Astrocyte of the cerebellum (primary cell): ENCODE results near the gene SLC44A4.
"Not testable (repeated sequence)": the region's sequence is repeated elsewhere in the genome, so short reads cannot be mapped to it uniquely, and the experiment has no call there.

Experiments
- DNase-seq: peaks from one replicate; pipeline ENCODE4 v3.0.0-alpha.2; 2011; ENCODE audit warnings: low read depth
- H3K4me3 ChIP-seq: 2 replicates; pipeline ENCODE4 v1.5.1; 2011; ENCODE audit warnings: mild to moderate bottlenecking, low read depth, low read length, moderate library complexity
- in situ Hi-C: cut with HindIII; loops from 2 replicates; pipeline ENCODE4 v1.10.0; 2017; ENCODE audit warnings: low sequenced_read_pairs
- TF ChIP-seq, protein P1 (sequence below): IDR thresholded peaks from 2 replicates; pipeline ENCODE4 v1.5.1; 2012; ENCODE audit warnings: low read length, low read depth, moderate library complexity, mild to moderate bottlenecking; ENCODE audit errors: missing control alignments

SLC44A4 gene

DNA sequence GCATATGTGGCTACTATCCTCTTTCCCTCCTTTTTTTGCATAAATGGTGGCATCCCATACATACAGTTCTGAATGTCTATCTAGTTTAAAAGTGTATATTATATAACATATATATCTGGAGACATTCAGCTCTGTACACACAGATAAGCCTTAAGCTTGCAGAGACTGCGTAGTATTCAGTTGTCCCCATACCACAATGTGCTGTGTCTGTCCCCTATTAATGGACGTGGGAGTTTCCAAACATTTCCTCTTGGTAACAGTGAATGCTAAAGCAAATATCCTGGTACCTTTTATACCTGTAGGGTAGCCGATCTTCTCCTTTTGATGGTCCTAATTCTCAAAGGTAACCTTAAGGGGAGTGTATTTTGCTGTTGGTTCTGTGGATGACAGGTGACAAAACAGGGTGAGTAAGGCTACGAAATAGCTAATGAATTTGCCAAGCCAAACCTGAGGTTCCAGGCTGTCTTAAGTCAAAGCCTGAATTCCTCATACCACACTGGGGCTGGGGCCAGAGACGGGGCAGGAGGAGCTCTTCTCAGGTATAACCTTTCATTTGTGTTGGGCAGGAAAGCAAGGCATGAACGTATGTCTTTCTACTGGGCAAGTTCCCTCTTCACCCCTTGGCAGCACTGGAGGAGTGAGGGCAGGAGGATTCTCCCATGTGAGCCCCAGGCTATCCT, 41.0 kb upstream of the SLC44A4 start:
- in situ Hi-C loops = no loop called here
- TF ChIP-seq, protein P1, sequence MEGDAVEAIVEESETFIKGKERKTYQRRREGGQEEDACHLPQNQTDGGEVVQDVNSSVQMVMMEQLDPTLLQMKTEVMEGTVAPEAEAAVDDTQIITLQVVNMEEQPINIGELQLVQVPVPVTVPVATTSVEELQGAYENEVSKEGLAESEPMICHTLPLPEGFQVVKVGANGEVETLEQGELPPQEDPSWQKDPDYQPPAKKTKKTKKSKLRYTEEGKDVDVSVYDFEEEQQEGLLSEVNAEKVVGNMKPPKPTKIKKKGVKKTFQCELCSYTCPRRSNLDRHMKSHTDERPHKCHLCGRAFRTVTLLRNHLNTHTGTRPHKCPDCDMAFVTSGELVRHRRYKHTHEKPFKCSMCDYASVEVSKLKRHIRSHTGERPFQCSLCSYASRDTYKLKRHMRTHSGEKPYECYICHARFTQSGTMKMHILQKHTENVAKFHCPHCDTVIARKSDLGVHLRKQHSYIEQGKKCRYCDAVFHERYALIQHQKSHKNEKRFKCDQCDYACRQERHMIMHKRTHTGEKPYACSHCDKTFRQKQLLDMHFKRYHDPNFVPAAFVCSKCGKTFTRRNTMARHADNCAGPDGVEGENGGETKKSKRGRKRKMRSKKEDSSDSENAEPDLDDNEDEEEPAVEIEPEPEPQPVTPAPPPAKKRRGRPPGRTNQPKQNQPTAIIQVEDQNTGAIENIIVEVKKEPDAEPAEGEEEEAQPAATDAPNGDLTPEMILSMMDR = no peak
- no peak for DNase-seq
- H3K4me3 ChIP-seq = no peak overlapping the region

DNA sequence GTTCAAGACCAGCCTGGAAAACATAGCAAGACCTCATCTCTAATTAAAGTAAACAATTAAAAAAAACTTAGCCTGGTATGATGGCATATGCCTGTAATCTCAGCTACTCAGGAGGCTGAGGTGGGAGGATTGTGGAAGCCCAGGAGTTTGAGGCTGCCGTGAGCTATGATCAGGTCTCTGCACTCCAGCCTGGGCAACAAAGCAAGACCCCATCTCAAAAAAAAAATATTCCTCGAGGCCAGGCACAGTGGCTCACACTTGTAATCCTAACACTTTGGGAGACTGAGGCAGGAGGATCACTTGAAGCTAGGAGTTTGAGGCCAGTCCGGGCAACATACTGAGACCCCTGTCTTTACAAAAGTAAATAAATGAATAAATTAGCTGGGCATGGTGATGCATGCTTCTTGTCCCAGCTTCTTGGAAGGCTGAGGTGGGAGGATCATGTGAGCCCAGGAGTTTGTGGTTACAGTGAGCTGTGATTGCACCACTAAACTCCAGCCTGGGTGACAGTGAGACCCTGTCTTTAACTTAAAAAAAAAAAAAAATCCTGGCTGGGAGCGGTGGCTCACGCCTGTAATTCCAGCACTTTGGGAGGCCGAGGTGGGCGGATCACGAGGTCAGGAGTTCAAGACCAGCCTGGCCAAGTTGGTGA, 39.4 kb upstream of the SLC44A4 start:
- TF ChIP-seq, protein P1 = no peak
- in situ Hi-C loops = no loop called here
- DNase-seq = no peak
- no peak overlapping the region for H3K4me3 ChIP-seq

DNA sequence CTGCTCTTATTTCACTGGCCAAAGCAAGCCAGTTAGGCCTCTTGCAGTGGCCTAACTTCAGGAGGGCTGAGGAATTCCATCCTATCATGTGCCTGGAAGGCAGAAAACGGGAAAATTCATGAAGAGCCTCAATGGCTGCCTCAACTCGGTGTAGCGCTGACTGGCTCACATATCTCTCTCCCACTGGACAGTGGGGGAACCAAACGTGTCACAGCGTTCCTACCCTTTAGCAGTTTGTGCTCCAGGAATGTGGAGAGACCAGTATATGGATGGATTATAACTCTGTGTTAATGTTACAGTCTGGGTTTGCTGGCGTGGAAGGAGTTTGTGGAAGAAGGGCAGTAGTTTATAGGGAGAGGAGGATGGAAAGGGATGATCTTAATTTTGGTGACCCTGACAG, 37.0 kb upstream of the SLC44A4 start:
- in situ Hi-C loops = no loop called here

DNA sequence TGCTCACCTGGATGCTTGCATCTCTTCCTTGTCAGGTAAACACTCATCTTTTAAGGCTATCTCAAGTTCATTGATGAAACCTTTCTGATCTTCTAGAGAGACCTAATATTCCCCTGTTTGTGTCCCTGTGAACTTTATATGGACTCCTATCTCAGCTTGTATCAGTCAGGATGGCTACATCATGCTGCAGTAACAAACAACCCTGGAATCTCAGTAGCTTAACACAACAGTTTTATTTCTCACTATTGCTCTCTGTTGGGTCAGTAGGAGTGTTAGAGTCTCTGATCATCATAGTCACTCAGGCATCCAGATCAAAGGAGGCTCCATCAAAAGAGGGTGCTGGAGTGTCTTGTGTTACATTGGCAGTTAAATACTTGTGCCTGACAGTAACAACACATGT, 36.6 kb upstream of the SLC44A4 start:
- in situ Hi-C loops = no loop called here
- H3K4me3 ChIP-seq = no peak overlapping the region
- TF ChIP-seq, protein P1 = no peak
- DNase-seq = no peak

More for the DNA sequence above, 37.0 kb upstream of the SLC44A4 start:
- DNase-seq = no peak
- no peak overlapping the region for H3K4me3 ChIP-seq
- TF ChIP-seq, protein P1 = no peak

DNA sequence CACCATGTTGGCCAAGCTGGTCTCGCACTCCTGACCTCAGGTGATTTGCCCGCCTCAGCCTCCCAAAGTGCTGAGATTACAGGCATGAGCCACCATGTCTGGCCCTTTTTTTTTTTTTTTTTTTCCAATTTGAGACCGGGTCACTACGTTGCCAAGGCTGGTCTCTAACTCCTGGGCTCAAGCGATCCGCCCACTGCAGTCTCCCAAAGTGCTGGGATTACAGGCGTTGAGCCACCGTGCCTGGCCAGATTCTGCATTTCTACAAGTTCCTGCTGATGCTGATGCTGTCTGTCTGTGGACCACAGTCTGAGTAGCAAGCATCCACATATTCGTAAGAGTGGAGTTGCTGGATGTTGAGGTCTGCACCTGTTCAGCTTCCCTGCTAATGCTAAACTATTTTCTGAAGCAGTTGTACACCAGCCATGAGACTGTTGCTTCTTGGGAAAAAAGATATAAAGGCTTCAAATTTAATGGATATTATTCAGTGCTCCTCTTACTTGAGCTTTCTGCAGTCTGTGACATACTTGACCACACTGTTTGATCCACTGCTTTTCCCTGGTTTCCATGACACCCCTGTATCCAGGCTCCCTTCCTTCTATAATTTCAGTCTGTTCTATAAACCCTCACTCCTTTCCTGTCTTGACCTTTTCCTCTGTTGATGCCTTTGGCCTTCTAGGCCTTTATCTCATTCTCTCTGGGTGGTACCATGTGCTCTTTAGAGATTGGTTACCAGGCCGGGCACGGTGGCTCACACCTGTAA, 33.2 kb upstream of the SLC44A4 start:
- no peak for DNase-seq
- H3K4me3 ChIP-seq = no peak overlapping the region
- TF ChIP-seq, protein P1 = no peak
- in situ Hi-C loops = no loop called here

DNA sequence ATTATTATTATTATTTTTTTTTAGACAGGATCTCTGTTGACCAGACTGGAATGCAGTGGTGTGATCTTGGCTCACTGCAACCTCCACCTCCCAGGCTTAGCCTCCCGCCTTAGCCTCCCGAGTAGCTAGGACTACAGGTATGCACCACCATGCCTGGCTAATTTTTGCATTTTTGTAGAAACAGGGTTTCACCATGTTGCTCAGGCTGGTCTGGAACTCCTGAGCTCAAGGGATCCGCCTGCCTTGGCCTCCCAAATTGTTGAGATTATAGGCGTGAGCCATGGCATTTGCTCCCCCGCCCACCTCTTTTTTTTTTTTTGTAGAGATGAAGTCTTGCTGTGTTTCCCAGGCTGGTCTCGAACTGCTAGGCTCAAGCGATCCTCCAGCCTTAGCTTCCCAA, 30.5 kb upstream of the SLC44A4 start:
- H3K4me3 ChIP-seq, in situ Hi-C loops, DNase-seq: not testable (repeated sequence)

DNA sequence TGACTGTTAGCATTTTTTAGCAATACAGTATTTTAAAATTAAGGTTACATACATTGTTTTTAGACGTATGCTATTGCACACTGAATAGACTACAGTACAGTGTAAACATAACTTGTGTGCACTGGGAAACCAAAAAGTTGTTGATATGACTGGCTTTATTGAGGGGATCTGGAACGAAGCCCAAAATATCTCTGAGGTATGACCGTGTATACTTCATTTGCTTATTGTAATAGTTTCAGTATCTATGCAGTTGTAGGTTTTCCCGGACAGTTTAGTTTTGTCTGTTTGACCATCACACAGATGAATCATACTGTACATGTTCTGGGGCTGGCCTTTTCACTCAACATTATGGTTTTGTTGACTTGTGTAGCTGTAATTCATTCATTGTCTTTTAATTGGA, 30.0 kb upstream of the SLC44A4 start:
- no peak overlapping the region for H3K4me3 ChIP-seq
- TF ChIP-seq, protein P1 = no peak
- DNase-seq = no peak
- in situ Hi-C loops = no loop called here

DNA sequence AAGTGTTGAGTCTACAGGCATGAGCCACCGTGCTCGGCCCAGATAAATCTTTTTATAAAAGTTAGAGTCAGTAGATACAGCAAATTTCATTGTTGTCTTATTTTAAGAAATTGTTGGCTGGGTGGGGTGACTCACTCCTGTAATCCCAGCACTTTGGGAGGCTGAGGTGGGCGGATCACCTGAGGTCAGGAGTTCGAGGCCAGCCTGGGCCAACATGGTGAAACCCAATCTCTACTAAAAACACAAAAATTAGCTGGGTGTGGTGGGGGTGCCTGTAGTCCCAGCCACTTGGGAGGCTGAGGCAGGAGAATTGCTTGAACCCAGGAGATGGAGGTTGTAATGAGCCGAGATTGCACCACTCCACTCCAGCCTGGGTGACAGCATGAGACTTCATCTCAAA, 29.5 kb upstream of the SLC44A4 start:
- in situ Hi-C loops, DNase-seq: not testable (repeated sequence)

More for the DNA sequence above, 29.5 kb upstream of the SLC44A4 start:
- not testable (repeated sequence) for H3K4me3 ChIP-seq
